SKM-1 treated with dmso at 0.1 percent for 144 hours (cell line): ENCODE results near the gene POFUT1.
A peak's percentile ranks its signal among the peaks of the same experiment; 100 is the strongest.
"Not testable (repeated sequence)": the region's sequence is repeated elsewhere in the genome, so short reads cannot be mapped to it uniquely, and the experiment has no call there.

Source experiments
- DNase-seq: peaks from one replicate; lab custom pipeline; 2025; ENCODE audit not compliant: unreplicated experiment; lab: John Stamatoyannopoulos, UW

The POFUT1 gene

DNA sequence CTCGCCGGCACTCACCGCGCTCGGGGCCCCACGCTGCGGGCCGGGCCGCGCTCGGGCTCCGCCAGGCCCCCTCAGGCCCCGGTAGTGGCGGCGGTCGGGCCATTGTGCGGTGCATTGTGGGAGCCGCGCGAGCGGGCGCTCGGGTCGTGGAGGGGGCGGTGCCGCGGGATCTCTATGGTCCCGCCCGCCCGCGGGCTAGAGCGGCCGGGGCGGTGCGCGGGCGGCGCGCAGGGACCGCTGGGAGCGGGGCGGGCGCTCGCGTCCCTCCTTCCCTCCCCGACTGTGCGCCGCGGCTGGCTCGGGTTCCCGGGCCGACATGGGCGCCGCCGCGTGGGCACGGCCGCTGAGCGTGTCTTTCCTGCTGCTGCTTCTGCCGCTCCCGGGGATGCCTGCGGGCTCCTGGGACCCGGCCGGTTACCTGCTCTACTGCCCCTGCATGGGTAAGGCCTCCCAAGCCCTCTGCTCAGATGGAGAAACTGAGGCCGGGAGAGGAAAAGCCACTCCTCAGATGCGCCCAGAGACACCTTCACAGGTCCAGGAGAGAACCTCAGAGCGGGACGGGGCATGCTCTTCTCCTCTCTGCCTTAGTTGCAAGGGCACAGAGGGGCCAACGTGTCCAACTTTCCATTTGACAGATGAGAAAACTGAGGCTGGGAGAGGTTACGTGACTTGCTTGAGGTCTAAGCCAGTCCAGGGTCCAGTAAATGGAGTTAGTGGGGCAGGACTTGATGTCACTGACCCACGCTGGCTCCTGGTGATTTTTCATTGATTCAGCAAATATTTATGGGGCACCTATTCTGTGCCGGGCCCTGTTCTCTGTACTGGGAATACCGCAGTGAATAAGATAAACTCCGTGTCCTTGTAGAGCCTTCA lies at the start of gene POFUT1, which contains the start of gene PLAGL2:
POFUT1 (plus strand) TSS at position 255 of the 873 bp plus-strand sequence; CDS start at position 317, 62 bp downstream.
PLAGL2 (minus strand) TSS at position 118 of the 873 bp plus-strand sequence. CDS start 5,565 bp downstream, outside the sequence.
- DNase-seq: peak; percentile 72

DNA sequence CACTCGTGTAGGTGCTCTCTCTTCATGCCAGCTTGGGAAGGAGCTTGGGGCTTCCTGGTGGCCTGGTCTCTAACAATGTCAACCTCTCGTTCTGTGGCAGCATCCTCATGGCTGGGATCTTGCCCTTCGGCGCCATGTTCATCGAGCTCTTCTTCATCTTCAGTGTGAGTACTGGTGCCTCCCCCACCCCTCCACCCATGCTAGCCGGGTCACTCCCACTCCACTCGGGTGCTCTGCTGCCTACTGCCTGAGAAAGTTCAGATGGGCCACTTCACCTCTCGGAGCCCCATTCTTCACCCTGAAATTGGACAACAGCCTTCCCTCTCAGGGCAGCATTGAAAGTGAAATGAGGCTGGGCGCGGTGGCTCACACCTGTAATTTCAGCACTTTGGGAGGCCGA lies 49.3 kb upstream of the POFUT1 start:
- no peak for DNase-seq

DNA sequence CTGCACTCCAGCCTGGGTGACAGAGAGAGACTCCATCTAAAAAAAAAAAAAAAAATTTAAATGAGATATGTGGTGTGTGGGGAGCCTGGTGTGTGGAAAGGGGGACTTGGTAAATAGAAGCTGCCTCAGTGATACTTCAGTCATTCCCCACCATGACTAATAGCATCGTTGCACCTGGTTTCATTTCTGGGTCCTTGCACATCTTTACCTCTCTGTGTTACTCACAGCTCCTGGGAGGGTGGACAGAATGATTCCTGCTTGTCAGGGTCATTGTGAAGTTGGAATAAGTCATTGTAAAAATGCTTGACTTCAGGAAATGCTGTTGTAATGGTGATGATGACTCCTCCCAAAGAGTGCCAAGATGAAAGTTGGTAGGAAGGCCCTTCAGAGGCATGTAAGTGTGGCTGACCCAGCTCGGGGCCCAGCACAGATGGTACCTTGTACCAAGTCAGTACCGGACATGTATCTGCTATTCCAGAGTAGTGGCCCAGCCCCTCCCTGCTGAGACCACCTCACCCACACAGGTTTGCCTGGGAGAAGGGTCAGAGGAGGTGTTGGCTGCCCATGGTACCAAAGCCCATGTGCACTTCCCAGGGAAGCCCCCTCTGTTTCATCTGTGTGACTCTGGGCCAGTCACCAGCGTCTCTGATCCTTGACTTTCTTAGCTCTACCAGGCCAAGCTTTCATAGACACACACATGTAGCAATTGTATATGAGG lies 48.6 kb upstream of the POFUT1 start:
- no peak for DNase-seq

DNA sequence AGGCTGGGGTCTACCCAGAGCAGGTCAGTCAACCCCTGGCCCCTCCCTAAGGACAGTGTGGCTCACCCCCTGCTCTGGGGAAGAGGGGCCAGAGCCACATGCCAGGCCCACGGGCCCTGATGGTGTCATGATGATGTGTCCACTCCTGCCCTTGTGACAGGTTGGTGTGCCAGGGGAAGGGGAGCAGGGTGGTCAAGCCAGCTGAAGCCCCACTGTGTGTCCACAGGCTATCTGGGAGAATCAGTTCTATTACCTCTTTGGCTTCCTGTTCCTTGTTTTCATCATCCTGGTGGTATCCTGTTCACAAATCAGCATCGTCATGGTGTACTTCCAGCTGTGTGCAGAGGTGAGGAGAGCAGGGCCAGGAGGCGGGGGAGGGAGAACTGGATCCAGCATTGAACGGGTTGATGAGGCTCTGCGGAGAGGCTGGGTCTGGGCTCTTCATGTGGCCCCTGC lies 47.9 kb upstream of the POFUT1 start:
- no peak for DNase-seq

DNA sequence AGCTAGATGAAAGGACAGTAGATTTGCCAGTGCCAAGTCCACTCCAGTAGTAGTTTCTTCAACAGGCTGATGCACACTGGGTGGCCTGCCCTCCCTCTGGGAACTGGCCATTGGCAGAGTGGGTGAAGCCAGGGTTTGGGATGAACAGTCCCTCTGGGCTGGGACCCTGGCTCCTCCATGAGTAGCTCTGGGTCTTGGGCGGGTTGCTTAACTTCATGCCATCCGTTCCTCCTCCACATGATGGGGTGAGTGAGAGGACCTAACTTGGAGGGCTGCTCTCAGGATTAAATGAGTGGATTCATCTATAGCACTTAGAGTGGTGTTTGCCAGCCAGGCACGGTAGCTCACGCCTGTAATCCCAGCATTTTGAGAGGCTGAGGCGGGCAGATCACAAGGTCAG lies 47.3 kb upstream of the POFUT1 start:
- no peak for DNase-seq

DNA sequence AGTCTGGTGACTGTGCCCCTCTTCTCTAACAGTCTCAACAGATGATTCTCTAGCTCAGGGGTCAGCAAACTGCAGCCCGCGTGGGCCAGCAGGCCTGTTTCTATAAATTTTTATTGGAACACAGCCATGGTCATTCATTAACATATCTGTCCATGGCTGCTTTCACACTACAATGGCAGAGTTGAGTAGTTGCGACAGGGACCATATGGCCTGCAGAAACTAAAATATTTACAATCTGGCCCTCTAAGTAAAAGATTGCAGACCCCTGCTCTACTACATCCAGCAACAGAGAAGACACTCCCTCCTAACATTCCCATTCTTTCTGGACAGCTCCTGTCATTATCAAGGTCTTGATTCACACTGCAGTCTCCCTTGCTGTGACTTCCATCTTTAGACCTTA lies 45.3 kb upstream of the POFUT1 start:
- no peak for DNase-seq

DNA sequence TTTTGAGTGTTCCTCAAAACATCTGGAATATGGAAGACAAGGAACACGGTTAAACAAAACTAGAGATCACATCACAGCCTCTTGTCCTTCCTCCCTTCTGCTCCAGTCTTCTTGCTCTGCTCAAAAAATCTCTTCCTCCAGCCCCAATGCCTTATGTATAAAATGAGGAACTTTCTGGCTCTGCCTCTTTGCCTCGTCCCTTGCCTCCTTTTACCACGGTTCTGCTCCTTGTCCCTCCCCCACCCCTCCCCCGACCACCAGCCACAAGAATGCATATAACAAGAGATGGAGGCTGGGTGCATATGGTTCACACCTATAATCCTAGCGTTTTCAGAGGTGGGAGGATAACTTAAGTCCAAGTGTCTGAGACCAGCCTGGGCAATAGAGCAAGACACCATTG lies 43.7 kb upstream of the POFUT1 start:
- peak; percentile 11 for DNase-seq

DNA sequence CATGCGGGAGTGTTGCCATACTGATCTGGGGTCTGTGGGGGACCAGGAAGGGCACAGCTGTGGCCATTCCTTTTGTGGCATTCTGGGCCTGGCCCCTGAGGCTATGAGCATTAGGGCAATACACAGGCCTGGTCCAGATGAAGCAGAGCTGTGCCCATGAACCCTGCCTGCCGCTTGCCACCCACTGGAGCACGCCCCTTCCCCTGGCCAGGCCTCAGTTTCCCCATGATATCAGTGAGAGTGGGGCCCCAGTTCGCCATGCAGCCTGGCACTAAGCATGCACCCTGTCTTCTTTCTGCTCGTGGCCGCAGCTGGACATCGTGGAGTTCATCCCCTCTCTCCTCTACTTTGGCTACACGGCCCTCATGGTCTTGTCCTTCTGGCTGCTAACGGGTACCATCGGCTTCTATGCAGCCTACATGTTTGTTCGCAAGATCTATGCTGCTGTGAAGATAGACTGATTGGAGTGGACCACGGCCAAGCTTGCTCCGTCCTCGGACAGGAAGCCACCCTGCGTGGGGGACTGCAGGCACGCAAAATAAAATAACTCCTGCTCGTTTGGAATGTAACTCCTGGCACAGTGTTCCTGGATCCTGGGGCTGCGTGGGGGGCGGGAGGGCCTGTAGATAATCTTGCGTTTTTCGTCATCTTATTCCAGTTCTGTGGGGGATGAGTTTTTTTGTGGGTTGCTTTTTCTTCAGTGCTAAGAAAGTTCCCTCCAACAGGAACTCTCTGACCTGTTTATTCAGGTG lies 42.5 kb upstream of the POFUT1 start:
- no peak for DNase-seq

DNA sequence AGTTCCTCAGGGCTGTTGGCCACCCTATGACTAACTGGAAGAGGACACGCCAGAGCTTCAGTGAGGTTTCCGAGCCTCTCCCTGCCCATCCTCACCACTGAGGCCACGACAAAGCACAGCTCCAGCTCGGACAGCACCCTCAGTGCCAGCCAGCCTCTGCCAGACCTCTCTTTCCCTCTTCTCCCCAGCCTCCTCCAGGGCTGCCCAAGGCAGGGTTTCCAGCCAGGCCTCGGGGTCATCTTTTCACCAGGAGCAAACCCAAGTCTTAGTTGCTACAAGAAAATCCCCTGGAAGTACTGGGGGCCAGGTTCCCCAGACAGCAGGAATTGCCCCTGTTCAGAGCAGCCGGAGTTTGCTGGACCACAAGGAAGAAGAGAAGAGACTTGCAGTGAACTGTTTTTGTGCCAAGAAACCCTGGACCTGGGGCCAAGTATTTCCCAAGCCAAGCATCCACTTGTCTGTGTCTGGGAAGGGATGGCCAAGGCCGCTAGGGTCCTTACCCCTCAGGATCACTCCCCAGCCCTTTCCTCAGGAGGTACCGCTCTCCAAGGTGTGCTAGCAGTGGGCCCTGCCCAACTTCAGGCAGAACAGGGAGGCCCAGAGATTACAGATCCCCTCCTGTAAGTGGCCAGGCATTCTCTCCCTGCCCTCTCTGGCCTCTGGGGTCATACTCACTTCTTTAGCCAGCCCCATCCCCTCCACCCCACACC lies 41.7 kb upstream of the POFUT1 start:
- DNase-seq: no peak

DNA sequence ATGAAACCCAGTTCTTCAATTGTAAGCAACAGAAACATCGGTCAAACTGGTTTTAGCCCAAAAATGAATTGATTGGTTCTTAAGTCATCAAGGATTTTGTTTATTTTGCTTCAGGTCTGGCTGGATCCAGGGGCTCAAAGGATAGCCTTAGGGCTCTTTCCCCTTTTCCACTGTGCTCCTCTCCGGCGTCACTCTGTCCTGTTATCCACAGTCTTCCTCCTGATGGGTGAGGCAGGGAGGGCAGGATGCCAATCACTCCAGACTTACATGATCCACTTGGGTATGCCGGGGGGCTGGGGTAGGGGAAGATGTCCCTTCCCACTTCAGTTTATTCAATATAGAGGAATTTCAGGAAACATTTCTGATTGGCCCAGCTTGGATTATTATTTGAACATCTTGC lies 40.1 kb upstream of the POFUT1 start:
- DNase-seq: no peak

DNA sequence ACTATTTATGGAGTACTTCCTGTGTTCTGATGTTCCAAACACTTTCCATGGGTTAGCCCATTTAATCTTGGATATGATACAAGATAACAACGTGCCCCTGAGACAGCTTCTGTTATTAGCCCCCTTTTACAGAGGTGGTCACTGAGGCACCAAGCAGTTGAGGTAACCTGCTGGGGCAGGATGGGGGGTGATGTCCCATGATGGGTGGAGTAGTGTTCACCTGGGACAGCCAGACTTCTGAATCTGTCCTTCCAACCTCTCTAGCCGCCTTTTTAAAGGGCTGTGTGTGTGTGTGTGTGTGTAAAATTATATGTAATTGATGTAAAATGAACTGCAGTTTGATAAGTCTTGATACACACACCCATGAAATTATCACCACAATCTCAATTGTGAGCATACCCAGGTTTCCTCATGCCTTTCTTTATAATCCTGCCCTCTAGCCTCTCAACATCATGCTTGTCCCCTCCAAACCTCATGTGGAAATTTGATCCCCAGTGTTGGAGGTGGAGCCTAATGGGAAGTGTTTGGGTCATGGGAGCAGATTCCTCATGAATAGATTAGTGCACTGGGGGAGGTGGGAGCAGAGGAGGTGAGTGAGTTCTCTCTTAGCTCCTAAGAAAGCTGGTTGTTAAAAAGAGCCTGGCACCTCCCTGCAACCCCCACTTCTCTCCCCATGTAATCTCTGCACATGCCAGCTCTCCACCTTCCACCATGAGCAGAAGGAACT lies 39.3 kb upstream of the POFUT1 start:
- no peak for DNase-seq

DNA sequence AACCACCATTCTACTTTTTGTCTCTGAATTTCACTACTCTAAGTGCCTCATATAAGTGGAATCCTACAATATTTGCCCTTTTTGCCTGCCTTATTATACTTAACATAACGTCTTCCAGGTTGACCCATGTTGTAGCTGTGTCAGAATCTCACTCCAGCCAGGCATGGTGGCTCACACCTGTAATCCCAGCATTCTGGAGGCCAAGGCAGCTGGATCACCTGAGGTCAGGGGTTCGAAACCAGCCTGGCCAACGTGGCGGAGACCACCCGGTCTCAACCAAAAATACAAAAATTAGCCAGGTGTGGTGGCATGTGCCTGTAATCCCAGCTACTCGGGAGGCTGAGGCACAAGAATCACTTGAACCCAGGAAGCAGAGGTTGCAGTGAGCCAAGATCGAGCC lies 30.0 kb upstream of the POFUT1 start:
- DNase-seq: not testable (repeated sequence)

DNA sequence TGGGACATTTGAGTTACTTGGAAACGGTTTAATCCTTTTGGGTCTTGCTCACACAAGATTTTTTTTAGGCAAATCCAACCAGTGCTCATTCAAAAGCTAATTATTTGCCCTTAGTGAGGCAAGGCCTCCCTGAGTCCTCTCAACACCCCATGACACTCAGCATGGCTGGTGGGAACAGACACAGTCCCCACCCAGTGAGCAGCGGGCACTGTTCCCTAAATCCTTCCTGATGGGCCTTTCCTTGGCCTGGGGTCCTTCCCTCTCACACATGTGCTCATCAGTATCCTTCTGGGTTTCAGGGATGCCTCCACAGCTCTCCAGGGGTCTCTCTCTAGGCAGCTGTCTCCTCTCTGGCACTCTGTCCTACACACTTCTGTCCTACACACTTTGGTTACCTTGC lies 28.2 kb upstream of the POFUT1 start:
- DNase-seq: no peak

DNA sequence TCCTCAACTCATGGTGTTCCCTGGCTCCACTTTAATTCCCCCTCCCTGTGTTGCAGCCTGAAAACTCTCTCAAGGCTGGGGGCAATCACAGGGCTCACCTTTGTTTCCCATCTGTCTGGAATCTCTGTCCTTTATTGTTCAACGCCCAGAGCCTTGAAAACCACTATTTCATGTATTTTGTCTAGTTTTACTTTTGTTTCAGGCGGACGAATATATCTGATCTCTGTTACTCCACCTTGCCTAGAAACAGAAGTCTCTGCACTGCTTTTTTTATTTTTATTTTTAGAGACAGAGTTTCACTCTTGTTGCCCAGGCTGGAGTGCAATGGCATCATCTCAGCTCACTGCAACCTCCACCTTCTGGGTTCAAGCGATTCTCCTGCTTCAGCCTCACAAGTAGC lies 27.7 kb upstream of the POFUT1 start:
- no peak for DNase-seq

DNA sequence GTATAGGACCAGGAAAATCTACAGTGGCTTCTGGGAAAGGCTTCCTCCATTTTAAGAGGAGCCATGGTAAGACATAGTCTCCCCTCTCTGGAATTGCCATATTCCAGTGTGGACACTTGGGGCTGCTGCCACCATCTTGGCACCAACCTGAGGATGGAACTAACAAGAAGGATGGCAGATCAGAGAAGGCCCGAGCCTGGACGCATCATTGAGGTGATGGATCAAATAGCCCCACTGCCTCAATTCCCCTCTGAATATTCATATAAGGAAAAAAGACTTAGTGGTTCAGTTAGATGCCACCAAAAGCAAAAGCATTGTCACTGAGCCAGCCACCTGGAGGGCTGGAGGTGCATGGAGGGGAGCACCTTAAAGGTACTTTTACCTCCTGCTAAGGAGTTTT lies 26.1 kb upstream of the POFUT1 start:
- DNase-seq: no peak

DNA sequence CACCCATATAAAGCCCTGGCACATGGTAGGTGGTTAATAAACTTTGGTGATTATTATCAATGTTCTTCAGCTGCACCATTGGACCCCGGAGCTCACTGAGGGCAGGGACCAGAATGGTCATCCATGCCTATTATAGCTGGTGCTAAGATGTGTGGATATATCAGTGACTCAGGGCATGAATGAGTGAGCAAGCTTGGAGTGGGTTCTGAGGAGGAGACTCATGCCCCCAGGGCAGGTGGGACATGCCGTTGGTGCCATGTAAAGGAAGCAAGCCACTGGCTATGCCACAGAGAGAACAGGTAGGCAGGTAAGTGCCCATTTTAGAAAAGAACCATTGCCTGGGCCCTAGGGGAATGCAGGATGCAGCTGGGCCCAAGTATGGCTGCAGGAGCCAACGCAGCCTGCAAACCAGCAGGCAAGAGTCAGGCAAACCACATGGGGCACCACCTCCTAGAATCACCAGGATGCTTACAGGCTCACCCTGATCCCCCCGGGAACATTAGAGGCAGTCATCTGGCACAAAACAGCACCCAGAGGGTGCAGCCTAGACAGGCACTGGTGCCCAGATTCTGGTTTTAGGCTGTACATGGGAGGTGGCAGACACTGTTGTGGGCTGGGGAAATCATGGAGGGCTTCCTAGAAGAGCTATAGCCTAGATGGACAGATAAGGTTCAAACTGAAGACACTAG lies 23.6 kb upstream of the POFUT1 start:
- no peak for DNase-seq

DNA sequence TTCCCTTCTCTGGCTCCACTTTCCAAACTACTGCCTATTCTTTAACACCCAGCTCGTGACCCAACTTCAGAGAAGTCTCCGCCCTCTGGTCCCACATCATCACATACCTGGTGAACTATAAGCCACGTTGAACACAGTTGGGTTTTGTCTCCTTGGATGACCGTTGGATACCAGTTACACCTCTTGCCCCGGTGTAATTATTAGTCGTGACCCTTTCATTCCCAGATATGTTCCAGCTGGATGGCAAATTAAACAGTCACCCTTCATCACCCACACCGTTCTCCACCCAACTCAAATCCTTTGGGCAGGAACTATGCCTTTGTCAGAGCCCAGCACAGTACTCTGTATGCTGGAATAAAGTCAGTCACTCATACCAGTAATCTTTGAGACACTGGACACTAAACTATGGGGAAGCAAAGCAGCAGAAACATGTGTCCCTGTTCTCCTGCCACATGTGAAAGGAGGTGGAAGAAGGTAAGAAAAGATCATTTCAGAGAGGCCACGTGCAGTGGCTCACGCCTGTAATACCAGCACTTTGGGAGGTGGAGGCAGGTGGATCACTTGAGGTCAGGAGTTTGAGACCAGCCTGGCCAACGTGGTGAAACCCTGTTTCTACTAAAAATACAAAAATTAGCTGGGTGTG lies 22.6 kb upstream of the POFUT1 start:
- no peak for DNase-seq

DNA sequence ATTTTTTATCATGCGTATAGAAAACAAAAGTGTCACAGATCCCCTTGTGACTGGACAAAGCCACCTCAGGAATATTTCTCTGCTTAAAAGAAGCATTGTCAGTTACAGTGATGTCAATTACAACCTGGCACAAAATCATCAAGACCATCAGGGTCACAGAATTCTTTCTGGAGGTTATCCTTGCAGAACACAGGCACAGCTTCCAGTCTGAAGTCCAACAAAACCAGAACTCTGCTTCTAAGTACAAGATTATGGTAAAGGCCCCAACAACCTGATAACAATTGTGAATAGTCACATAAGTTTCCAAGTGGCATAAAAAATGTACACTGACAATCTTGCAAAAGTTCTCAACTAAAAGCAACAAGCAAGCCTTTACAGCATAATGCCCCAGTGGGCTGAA lies 21.2 kb upstream of the POFUT1 start:
- no peak for DNase-seq
